HepG2 (cell line): ENCODE data around the gene ZNF747. TPM values are rescaled to one million over a fixed set of nuclear protein-coding genes. Genes with fewer than 3 reads are reported as not detected.
A peak's percentile ranks its signal among the peaks of the same experiment; 100 is the strongest.

Source experiments
- CERS6 ChIP-seq: sonication (generic); formaldehyde crosslinking; IDR thresholded peaks from 2 replicates; pipeline ENCODE4 v1.5.0; 2020; ENCODE audit warnings: missing genetic modification reagents
- DR1 ChIP-seq: sonication (generic); formaldehyde crosslinking; IDR thresholded peaks from 2 replicates; pipeline ENCODE4 v1.8.0; 2021; ENCODE audit warnings: mild to moderate bottlenecking, missing genetic modification reagents, inconsistent platforms
- FLYWCH1 ChIP-seq: sonication (generic); formaldehyde crosslinking; IDR thresholded peaks from 2 replicates; pipeline ENCODE4 v1.8.1; 2023; ENCODE audit warnings: mild to moderate bottlenecking, missing genetic modification reagents
- KAT8 ChIP-seq: IDR thresholded peaks from 2 replicates; pipeline ENCODE4 v1.6.1; 2016; ENCODE audit warnings: missing genetic modification reagents, missing compliant biosample characterization
- KLF16 ChIP-seq, 2 experiments: sonication (generic) in 1 of 2; formaldehyde crosslinking in 1 of 2; IDR thresholded peaks; 2 replicates each; pipeline versions ENCODE4 v1.6.1 to v1.8.0; 2016 to 2023; ENCODE audit warnings: missing genetic modification reagents in 2 of 2, missing compliant biosample characterization in 1 of 2
- NR0B2 ChIP-seq: sonication (generic); formaldehyde crosslinking; IDR thresholded peaks from 2 replicates; pipeline ENCODE4 v1.4.0; 2020; ENCODE audit warnings: mild to moderate bottlenecking, missing genetic modification reagents
- NRL ChIP-seq: sonication (generic); formaldehyde crosslinking; IDR thresholded peaks from 2 replicates; pipeline ENCODE4 v1.5.0; 2020; ENCODE audit warnings: missing genetic modification reagents, mild to moderate bottlenecking, moderate library complexity, borderline replicate concordance
- RXRB ChIP-seq: IDR thresholded peaks from 2 replicates; pipeline ENCODE4 v1.6.1; 2016; ENCODE audit warnings: borderline replicate concordance, missing genetic modification reagents, missing compliant biosample characterization
- SALL2 ChIP-seq: sonication (generic); formaldehyde crosslinking; IDR thresholded peaks from 2 replicates; pipeline ENCODE4 v1.8.1; 2023; ENCODE audit warnings: mild to moderate bottlenecking, missing genetic modification reagents, inconsistent platforms
- SRF ChIP-seq: IDR thresholded peaks from 2 replicates; pipeline ENCODE4 v1.6.1; 2011; ENCODE audit warnings: mild to moderate bottlenecking, low read depth, low read length, moderate library complexity
- ZBTB2 ChIP-seq: sonication (generic); formaldehyde crosslinking; IDR thresholded peaks from 2 replicates; pipeline ENCODE4 v1.8.0; 2022; ENCODE audit warnings: low read depth, missing genetic modification reagents
- ZBTB20 ChIP-seq: sonication (generic); formaldehyde crosslinking; IDR thresholded peaks from 2 replicates; pipeline ENCODE4 v1.8.1; 2023; ENCODE audit warnings: missing genetic modification reagents, low read depth, mild to moderate bottlenecking, borderline replicate concordance
- ZBTB46 ChIP-seq: sonication (generic); formaldehyde crosslinking; IDR thresholded peaks from 2 replicates; pipeline ENCODE4 v1.4.0; 2020; ENCODE audit warnings: mild to moderate bottlenecking, missing genetic modification reagents, borderline replicate concordance
- ZFP62 ChIP-seq: sonication (generic); formaldehyde crosslinking; IDR thresholded peaks from 2 replicates; pipeline ENCODE4 v1.4.0; 2020; ENCODE audit warnings: missing genetic modification reagents
- ZMYM2 ChIP-seq: sonication (generic); formaldehyde crosslinking; IDR thresholded peaks from 2 replicates; pipeline ENCODE4 v1.8.0; 2022; ENCODE audit warnings: mild to moderate bottlenecking, missing genetic modification reagents
- ZNF24 ChIP-seq: fragments of 450-650 bp; IDR thresholded peaks from 2 replicates; pipeline ENCODE4 v1.6.1; 2017; ENCODE audit warnings: antibody characterized with exemption, mild to moderate bottlenecking
- ZNF281 ChIP-seq: sonication (generic); formaldehyde crosslinking; IDR thresholded peaks from 2 replicates; pipeline ENCODE4 v1.4.0; 2020; ENCODE audit warnings: missing genetic modification reagents, borderline replicate concordance
- ZNF530 ChIP-seq: sonication (generic); formaldehyde crosslinking; IDR thresholded peaks from 2 replicates; pipeline ENCODE4 v1.5.0; 2020; ENCODE audit warnings: low read depth, mild to moderate bottlenecking, missing genetic modification reagents
- ZNF672 ChIP-seq: sonication (generic); formaldehyde crosslinking; IDR thresholded peaks from 2 replicates; pipeline ENCODE4 v1.8.1; 2022; ENCODE audit warnings: missing genetic modification reagents
- ZNF781 ChIP-seq: sonication (generic); formaldehyde crosslinking; IDR thresholded peaks from 2 replicates; pipeline ENCODE4 v1.5.1; 2020; ENCODE audit warnings: borderline replicate concordance, mild to moderate bottlenecking, missing genetic modification reagents; ENCODE audit errors: not compliant biosample characterization
- ZSCAN20 ChIP-seq: sonication (generic); formaldehyde crosslinking; IDR thresholded peaks from 2 replicates; pipeline ENCODE4 v1.4.0; 2020; ENCODE audit warnings: missing genetic modification reagents, mild to moderate bottlenecking, borderline replicate concordance
- ZSCAN21 ChIP-seq: sonication (generic); formaldehyde crosslinking; IDR thresholded peaks from 2 replicates; pipeline ENCODE4 v1.8.0; 2022; ENCODE audit warnings: mild to moderate bottlenecking, missing genetic modification reagents, moderate library complexity, borderline replicate concordance
- polyA plus RNA-seq, 8 experiments: library from polyadenylated mRNA; depleted of rRNA in 3 of 8; stranded (reverse) in 7 of 8; unstranded in 1 of 8; fragments of >200 nt; fragmentation: Illumina TruSeq in 4 of 8; extraction: Trizol in 4 of 8; gene quantifications; 2 replicates each; pipeline versions ENCODE4 v1.2.1 to v1.2.3, GENCODE V29; 2011 to 2016; ENCODE audit warnings: low read depth in 4 of 8, missing spikeins in 1 of 8, mixed read lengths in 1 of 8; ENCODE audit not compliant: insufficient read depth in 1 of 8
- total RNA-seq, 5 experiments: library from RNA; depleted of rRNA; stranded (reverse); fragments of >200 nt; fragmentation: Illumina TruSeq; extraction: Trizol; gene quantifications; 2 replicates each; pipeline ENCODE4 v1.2.3, GENCODE V29; 2016; ENCODE audit warnings: low read depth in 1 of 5

ZNF747 gene
- total and polyA plus RNA-seq, 2 of the 13 experiments (the other 11 are each of a cell fraction or from before 2014, with no cell fraction given): 7.2 to 10.2 TPM

- TF ChIP-seq ZBTB2 (CRISPR knock-in tag): no peak
- 0 out of 2 replicates have a peak, but pooled peaks have one; percentile 17 for TF ChIP-seq NR0B2
- no peak for TF ChIP-seq FLYWCH1
- no peak for TF ChIP-seq ZFP62
- no peak for TF ChIP-seq KLF16 (CRISPR knock-in tag; IDR thresholded peaks at IDR 0.05)
- TF ChIP-seq ZNF530 (CRISPR knock-in tag): 0 out of 2 replicates have a peak, but pooled peaks have one; percentile 49
- no peak for TF ChIP-seq ZBTB20 (CRISPR knock-in tag)
- TF ChIP-seq ZNF781 (CRISPR knock-in tag): no peak
- TF ChIP-seq DR1 (CRISPR knock-in tag): 0 out of 2 replicates have a peak, but pooled peaks have one; percentile 9
- no peak for TF ChIP-seq SALL2
- TF ChIP-seq ZNF24: no peak
- TF ChIP-seq RXRB (CRISPR knock-in tag): no peak
- 0 out of 2 replicates have a peak, but pooled peaks have one; percentile 13 for TF ChIP-seq NRL (CRISPR knock-in tag)
- TF ChIP-seq KAT8 (CRISPR knock-in tag): no peak
- no peak for TF ChIP-seq ZNF281 (CRISPR knock-in tag)
- TF ChIP-seq CERS6: no peak
- TF ChIP-seq ZSCAN21: no peak
- TF ChIP-seq ZBTB46 (CRISPR knock-in tag): no peak
- no peak for TF ChIP-seq ZNF672 (CRISPR knock-in tag)
- TF ChIP-seq ZSCAN20 (CRISPR knock-in tag): no peak
- no peak for TF ChIP-seq SRF
- TF ChIP-seq ZMYM2 (CRISPR knock-in tag): no peak
These were observed 5.7 kb downstream of the ZNF747 start (continued) for GRCh38 chr16:30528799-30529457.
